IMR-90 (cell line): ENCODE data around the gene PTGES2. TPM values are rescaled to one million over a fixed set of nuclear protein-coding genes. Genes with fewer than 3 reads are reported as not detected.
A peak's percentile ranks its signal among the peaks of the same experiment; 100 is the strongest.

Source experiments
- CEBPB ChIP-seq: IDR thresholded peaks from 2 replicates; pipeline ENCODE4 v1.6.1; 2012; ENCODE audit warnings: low read depth, low read length, improper control_type of control experiment
- CTCF ChIP-seq: conservative IDR thresholded peaks from 2 replicates; pipeline ENCODE4 v1.5.1; 2012; ENCODE audit warnings: mild to moderate bottlenecking, low read depth, low read length, improper control_type of control experiment
- MAFK ChIP-seq: IDR thresholded peaks from 2 replicates; pipeline ENCODE4 v1.6.1; 2012; ENCODE audit warnings: low read depth, low read length, improper control_type of control experiment
- NFE2L2 ChIP-seq: fragments of 150-350 bp; IDR thresholded peaks from 2 replicates; pipeline ENCODE4 v1.6.1; 2016; ENCODE audit warnings: low read depth, mild to moderate bottlenecking, low read length
- SMC3 ChIP-seq: fragments of 150-350 bp; IDR thresholded peaks from 2 replicates; pipeline ENCODE4 v1.6.1; 2016; ENCODE audit warnings: low read depth, mild to moderate bottlenecking, antibody characterized with exemption, low read length, moderate library complexity
- polyA plus RNA-seq, 3 experiments: library from polyadenylated mRNA; depleted of rRNA; stranded (reverse); fragments of >200 nt; gene quantifications; 2 replicates each; pipeline ENCODE4 v1.2.3, GENCODE V29; 2012; ENCODE audit warnings: low replicate concordance in 1 of 3
- total RNA-seq: library from RNA; depleted of rRNA; stranded (reverse); fragments of >200 nt; gene quantifications from 2 replicates; pipeline ENCODE4 v1.2.3, GENCODE V29; 2012

PTGES2 gene
- total and polyA plus RNA-seq, 2 of the 4 experiments (the other 2 are of a cell fraction), result 100 to 107 TPM

- TF ChIP-seq SMC3, result peak; percentile 99
- no peak for TF ChIP-seq NFE2L2
- no peak for TF ChIP-seq CEBPB
- TF ChIP-seq MAFK, result no peak; the same call in 1 of the 2 replicates
- TF ChIP-seq CTCF, result peak; percentile 100; the same call in 1 of the 2 replicates
Measured at GRCh38 chr9:128117613-128118471, 9.7 kb downstream of the PTGES2 start (continued).
